Cortex of kidney (tissue), 1 donor: ENCODE measurements around the gene CDKAL1.

Experiments used
- DNase-seq: peaks from one replicate; lab custom pipeline; 2025; lab: John Stamatoyannopoulos, UW

The CDKAL1 gene

GRCh38 chr6:21259660-21260059 lies 725.4 kb downstream of the CDKAL1 start:
- no peak for DNase-seq

GRCh38 chr6:21262504-21262903 lies 728.2 kb downstream of the CDKAL1 start:
- no peak for DNase-seq

GRCh38 chr6:21263531-21264287 lies 729.5 kb downstream of the CDKAL1 start:
- DNase-seq, result no peak

GRCh38 chr6:21264288-21265033 lies 730.2 kb downstream of the CDKAL1 start:
- no peak for DNase-seq

- no peak for DNase-seq
These were observed 730.9 kb downstream of the CDKAL1 start for GRCh38 chr6:21265034-21265729.

GRCh38 chr6:21265730-21266044 lies 731.4 kb downstream of the CDKAL1 start:
- no peak for DNase-seq

- DNase-seq, result no peak
These were observed 736.5 kb downstream of the CDKAL1 start for GRCh38 chr6:21270636-21271201.

- no peak for DNase-seq
These were observed 737.3 kb downstream of the CDKAL1 start for GRCh38 chr6:21271428-21272155.

- no peak for DNase-seq
These were observed 739.2 kb downstream of the CDKAL1 start for GRCh38 chr6:21273451-21273850.

- DNase-seq, result no peak
These were observed 740.6 kb downstream of the CDKAL1 start for GRCh38 chr6:21274851-21275250.

- DNase-seq, result no peak
These were observed 743.5 kb downstream of the CDKAL1 start for GRCh38 chr6:21277601-21278374.

GRCh38 chr6:21278375-21278745 lies 744.1 kb downstream of the CDKAL1 start:
- no peak for DNase-seq

GRCh38 chr6:21279619-21280018 lies 745.4 kb downstream of the CDKAL1 start:
- no peak for DNase-seq

- no peak for DNase-seq
These were observed 747.1 kb downstream of the CDKAL1 start for GRCh38 chr6:21281366-21281765.
